Loucy (cell line): ENCODE results near the gene UPF1.

Experiments
- EZH2phosphoT487 ChIP-seq: fragments of 200-600 bp; IDR thresholded peaks from 2 replicates; pipeline ENCODE4 v1.6.1; 2018; ENCODE audit warnings: antibody characterized with exemption, mild to moderate bottlenecking, moderate library complexity, borderline replicate concordance
- TF ChIP-seq, protein P1 (sequence below): fragments of 200-600 bp; sonication (generic); conservative IDR thresholded peaks from 2 replicates; pipeline ENCODE4 v1.5.1; 2014; ENCODE audit warnings: mild to moderate bottlenecking, antibody characterized with exemption, low read length

- TF ChIP-seq, protein P1, sequence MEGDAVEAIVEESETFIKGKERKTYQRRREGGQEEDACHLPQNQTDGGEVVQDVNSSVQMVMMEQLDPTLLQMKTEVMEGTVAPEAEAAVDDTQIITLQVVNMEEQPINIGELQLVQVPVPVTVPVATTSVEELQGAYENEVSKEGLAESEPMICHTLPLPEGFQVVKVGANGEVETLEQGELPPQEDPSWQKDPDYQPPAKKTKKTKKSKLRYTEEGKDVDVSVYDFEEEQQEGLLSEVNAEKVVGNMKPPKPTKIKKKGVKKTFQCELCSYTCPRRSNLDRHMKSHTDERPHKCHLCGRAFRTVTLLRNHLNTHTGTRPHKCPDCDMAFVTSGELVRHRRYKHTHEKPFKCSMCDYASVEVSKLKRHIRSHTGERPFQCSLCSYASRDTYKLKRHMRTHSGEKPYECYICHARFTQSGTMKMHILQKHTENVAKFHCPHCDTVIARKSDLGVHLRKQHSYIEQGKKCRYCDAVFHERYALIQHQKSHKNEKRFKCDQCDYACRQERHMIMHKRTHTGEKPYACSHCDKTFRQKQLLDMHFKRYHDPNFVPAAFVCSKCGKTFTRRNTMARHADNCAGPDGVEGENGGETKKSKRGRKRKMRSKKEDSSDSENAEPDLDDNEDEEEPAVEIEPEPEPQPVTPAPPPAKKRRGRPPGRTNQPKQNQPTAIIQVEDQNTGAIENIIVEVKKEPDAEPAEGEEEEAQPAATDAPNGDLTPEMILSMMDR = no peak
- TF ChIP-seq EZH2phosphoT487 = no peak
These were observed 32.3 kb upstream of the UPF1 start for GRCh38 chr19:18799389-18799970.
